GM18873 (cell line): Measurements from ENCODE around the gene CARD6.
A peak's percentile ranks its signal among the peaks of the same experiment; 100 is the strongest.
"Not testable (repeated sequence)": the region's sequence is repeated elsewhere in the genome, so short reads cannot be mapped to it uniquely, and the experiment has no call there.

Source experiments
- ATAC-seq: cut with Tn5 transposase; IDR thresholded peaks from one replicate; pipeline ENCODE4 v1.9.1; 2021; ENCODE audit warnings: mild to moderate bottlenecking, moderate library complexity, moderate number of reproducible peaks; ENCODE audit not compliant: unreplicated experiment, low FRiP score

CARD6 gene

GRCh38 chr5:40827188-40827977 lies 13.8 kb upstream of the CARD6 start:
- no peak for ATAC-seq

DNA sequence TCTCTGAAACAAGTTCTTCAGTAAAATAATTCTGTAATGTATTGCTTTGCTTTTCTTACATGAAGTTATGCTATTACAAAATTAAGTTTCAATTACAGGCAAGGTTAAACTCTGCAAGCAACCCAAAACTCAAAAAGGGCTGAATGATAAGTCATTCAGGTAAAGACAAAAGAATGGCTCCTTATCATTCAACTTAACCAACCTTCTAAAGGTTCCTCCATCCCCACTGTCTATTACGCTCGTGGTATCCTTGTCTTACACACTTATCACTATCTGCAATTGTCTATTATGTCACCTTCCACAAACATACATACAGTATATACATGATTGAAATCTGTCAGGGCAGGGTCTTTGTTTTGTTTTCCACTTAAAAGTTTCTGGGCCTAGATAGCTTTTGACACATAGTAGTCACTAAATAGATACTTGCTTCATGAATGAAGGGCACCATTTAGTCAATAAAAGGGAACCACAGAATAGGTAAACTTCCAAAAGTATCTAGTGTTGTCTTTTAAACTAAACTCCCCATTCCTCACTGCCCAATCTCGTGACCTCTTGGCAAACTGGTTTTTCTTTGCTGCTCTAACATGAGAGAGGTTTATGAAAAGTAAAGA lies 13.0 kb upstream of the CARD6 start:
- no peak for ATAC-seq

DNA sequence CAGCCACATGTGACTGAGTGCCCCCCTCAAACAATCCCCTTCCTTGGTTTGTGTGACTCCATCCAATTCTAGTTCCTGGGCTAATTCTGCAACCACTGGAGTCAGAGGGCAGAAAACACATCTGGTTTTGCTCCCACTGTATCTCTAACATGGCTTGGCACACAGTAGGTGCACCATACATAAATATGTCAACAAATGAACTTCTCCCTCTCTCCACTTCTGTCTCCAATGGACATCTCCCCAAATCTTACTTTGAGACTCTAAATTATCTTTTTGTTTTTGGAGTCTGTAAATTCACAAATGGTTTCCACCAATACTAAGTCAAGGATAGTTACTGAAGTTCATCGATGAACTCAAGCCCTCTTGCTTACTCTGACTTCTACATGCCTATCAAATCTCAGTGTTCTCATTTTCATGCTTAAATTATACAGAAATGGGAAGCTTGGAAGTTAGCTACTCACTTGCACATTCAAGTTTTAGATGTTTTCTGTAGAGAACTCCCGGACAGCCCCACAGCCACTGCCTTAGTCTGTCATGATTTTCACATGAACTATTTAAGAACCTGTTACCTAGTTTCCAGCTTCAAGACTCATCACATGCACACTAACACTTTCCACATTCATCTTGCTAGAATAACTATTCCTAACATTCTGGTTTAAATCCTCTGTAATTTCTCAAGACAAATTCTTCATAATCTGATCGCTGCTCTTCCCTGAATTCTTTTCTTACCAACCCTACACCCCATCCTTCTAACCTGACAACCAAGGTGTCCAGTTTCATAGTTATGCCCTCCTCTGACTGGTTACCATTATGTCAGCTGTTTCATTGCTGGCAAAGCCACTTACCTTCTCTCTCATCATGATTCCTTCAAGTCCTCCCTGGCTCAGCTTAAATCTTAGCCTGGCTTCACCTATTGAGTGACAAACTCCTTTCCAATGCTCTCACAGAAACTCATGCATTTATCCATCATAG lies 12.2 kb upstream of the CARD6 start:
- no peak for ATAC-seq

GRCh38 chr5:40829748-40830533 lies 11.2 kb upstream of the CARD6 start:
- ATAC-seq, result no peak

- no peak for ATAC-seq
Observed at GRCh38 chr5:40831346-40832210, 9.6 kb upstream of the CARD6 start.

DNA sequence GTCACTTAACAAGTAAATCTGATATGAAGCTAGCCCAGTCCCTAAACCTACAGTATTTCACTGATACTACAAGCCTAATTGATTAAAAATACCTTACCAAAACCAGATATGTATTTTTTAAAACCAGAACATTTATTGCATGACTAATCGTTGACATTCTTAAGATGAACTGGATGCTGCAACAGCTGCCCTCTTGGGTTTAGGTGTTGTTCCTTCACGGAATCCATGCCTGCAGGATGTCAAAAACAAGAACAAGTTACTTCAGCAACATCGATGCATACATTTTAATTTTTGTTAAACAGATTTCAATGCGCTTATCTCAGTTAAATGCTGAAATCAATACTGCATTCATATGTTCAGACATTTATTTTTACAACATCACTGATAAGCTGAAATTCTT lies 8.8 kb upstream of the CARD6 start:
- no peak for ATAC-seq

GRCh38 chr5:40833712-40834229 lies 7.4 kb upstream of the CARD6 start:
- ATAC-seq, result no peak

DNA sequence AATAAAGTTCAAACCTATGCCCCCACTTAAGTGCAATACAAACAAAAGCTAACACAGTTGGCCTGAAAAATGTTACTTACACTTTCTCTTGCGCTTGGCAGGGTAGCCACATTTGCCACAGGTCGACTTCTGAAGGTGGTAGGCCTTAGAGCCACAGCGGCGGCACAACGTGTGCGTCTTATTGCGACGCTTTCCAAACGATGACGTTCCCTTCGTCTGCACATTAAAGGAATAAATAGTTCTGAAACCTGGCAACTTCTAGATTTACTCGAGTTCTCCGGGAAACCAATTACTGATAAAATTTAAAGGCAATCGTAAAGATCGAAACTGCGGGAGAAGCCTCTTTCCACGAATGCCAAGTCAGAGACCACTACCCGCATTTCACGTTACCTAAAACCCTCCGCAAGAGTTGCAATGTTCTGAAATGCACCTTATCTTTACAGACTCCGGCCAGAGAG lies 6.7 kb upstream of the CARD6 start:
- no peak for ATAC-seq

DNA sequence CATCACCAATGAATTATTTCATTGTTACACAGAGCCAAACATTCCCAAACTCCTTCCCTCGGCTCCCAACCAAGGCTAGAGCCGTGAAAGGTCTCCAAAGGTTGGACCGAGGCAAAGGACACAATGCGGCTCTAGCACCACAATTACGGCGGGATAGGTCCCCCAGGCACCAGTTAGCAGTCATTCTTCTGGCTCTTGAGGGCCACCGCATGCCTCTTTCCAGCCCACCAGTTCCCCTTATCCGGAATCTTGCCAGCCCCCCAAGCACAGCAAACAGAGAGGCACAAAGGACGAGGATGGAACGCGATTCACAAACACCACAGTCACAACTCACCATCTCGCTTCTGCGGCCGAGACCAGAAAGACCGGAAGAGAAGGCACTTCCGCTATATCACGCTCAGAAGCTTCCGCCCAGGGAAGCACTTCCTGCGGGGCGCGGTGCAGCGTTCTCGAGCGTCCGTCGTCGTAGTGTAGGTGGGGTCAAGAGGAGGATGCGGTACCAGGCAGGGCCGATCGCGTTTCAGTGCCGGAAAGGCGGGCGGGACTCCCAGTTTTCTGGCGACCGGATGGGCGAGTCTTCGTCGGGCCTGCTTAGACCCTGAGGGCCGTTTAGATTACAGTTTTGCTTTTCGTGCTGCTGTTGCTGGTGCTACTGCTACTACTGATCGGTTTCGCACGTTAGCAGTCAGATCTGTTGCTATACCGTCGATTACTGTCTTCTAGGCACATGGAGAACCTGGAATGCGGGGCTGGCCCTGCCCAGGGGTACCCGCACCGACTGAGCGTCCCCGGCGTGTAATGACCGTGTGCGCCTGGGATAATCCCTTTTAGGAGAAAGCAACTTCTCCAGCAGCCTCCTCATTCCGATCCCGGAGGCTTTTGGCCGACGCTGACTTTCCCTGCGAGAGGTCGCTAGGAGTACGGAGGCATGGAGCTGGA lies 6.0 kb upstream of the CARD6 start, which contains the start of gene RPL37:
TSS of gene RPL37 (minus strand) at position 374 of the 939 bp plus-strand sequence. CDS start at position 337, 37 bp downstream.
- ATAC-seq, result peak; percentile 97

- no peak for ATAC-seq
Observed at GRCh38 chr5:40838086-40838485, 3.1 kb upstream of the CARD6 start.

DNA sequence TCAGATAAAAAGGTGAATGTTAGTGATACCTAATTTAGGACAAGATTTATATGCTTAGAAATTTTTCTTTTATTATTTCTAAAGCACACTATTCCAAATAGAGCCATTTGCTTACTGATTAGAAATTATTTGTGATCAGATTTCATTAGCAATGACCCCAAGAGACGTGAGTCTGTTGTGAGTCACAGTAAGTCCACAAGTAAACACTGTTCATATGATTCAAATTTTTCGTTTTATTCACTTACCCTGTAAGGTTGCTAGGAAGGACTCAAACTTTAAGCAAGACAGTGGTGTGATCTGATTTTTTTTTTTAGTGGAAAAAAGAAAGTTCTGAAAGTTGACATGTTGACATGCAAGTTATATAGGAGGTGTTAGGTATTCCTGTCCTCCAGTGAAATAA lies 1.2 kb downstream of the CARD6 start:
- no peak for ATAC-seq

DNA sequence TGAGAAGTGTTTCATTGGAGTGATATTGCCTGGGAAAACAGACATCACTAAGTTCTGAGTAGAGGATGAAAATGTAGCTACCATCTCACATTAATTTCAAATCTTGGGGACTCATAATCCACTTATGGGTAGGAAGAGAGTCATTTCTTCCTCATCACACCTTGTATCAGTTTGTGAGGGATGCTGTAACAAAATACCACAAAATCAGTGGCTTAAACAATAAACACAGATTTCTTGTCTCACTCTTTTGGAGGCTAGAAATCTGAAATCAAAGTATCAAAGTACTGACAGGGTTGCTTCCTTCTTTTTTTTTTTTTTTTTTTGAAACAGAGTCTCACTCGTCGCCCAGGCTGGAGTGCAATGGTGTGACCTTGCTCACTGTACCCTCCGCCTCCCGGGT lies 3.4 kb downstream of the CARD6 start:
- no peak for ATAC-seq

DNA sequence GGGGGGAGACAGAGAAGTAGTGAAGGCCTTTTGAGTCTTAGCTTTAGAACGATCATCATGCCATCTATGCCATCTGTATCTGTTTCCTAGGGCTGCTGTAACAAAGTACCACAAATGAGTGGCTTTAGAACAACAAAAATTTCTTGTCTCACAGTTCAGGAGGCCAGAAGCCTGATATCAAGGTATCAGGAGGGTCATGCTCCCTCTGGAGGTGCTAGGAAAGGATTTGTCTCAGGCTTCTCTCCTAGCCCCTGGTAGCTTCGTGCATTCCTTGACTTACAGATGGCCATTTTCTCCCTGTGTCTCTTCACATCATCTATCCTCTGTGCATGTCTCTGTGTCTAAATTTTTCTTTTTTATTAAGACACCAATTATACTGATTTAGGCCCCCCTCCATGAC lies 5.2 kb downstream of the CARD6 start:
- ATAC-seq, result no peak

DNA sequence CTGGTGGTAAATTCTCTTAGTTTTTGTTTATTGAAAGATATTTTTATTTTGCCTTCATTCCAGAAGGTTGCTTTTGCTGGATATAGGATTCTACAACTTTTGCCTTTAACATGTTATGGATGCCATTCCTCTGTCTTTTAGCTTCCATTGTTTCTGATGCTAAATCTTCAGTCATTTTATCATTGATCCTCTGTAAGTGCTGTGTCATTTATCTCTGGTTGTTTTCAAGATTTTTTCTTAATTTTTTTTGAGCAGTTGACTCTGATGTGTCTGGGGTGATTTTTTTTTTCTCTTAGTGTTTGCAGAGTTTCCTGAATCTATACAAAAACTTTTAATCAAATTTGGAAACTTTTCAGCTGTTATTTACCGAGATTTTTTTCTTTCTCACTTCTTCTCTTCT lies 6.4 kb downstream of the CARD6 start:
- no peak for ATAC-seq

DNA sequence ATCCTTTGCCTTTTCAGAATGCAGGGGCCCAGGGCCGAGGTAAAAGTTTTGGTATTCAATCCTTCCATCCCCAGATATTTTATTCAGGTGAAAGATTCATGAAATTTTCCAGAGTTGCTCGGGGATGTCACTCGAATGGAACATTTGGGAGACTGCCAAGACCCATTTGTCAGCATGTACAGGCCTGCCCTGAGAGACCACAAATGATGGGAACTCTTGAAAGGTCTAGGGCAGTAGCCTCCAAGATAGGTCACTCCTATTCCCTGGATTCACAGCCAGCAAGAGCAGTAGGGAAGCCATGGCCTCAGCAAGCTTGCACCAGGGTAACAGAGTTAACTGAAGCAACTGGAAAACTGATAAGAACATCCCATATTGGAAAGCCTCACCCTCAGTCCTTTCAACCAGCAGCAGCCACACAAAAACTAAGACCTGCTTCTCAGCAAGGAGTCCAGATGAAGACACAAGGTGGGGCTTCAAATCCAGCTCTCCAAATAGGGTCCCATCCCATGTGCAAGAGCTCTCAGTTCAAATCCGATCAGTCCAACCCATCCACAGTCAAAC lies 12.5 kb downstream of the CARD6 start:
- no peak for ATAC-seq

- ATAC-seq, result no peak
Observed at GRCh38 chr5:40860711-40861110, 19.5 kb downstream of the CARD6 start.

- ATAC-seq, result not testable (repeated sequence)
Observed at GRCh38 chr5:40865004-40865403, 23.8 kb downstream of the CARD6 start.

DNA sequence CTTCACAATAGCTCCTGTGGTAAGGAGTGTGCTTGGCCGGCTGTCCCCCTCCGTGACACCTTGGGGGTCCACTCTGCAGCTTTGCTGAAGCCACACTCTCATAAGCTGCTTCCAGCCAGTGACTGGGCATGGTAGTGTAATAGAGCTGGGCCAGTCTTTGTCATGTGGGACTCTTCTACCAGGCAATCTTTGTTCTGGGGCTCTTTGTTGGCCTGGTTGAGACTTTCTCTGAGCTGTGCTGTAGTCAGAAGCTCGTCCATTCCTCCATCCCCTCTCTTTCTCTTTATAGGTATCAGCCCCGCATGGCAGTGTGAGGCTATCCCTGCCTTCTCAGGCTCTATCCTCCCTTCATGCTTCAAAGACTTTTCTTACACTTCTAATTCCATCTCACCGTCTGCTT lies 25.7 kb downstream of the CARD6 start:
- ATAC-seq, result no peak
